Immature natural killer cell (primary cell): Measurements from ENCODE around the gene CBLB. TPM values are rescaled to one million over a fixed set of nuclear protein-coding genes. Genes with fewer than 3 reads are reported as not detected.

Experiments used
- DNase-seq, 3 donors: peaks; one replicate each; pipeline ENCODE4 v3.0.0; 2022; ENCODE audit warnings: mixed read lengths in 1 of 3
- H3K27ac Mint-ChIP-seq, 6 donors: one replicate each; pipeline ENCODE4 v1.8.0; 2020; ENCODE audit warnings: mixed read lengths in 6 of 6, mild to moderate bottlenecking in 5 of 6, inconsistent platforms in 4 of 6, moderate library complexity in 3 of 6
- H3K27me3 Mint-ChIP-seq, 3 donors: one replicate each; pipeline ENCODE4 v1.8.0; 2020 to 2021; ENCODE audit warnings: low read depth in 3 of 3, mild to moderate bottlenecking in 3 of 3, mixed read lengths in 3 of 3, moderate library complexity in 3 of 3, inconsistent platforms in 1 of 3
- H3K36me3 Mint-ChIP-seq, 3 donors: one replicate each; pipeline ENCODE4 v1.8.0; 2020; ENCODE audit warnings: mixed read lengths in 3 of 3, inconsistent platforms in 2 of 3, mild to moderate bottlenecking in 2 of 3
- H3K4me1 Mint-ChIP-seq, 2 donors: one replicate each; pipeline ENCODE4 v1.8.0; 2020; ENCODE audit warnings: inconsistent platforms in 2 of 2, mild to moderate bottlenecking in 2 of 2, mixed read lengths in 2 of 2, moderate library complexity in 1 of 2
- H3K4me3 Mint-ChIP-seq, 5 donors: one replicate each; pipeline ENCODE4 v1.8.0; 2020; ENCODE audit warnings: mild to moderate bottlenecking in 5 of 5, mixed read lengths in 5 of 5, inconsistent platforms in 3 of 5, moderate library complexity in 3 of 5
- H3K9me3 Mint-ChIP-seq, 6 donors: one replicate each; pipeline ENCODE4 v1.8.0; 2020; ENCODE audit warnings: mild to moderate bottlenecking in 6 of 6, mixed read lengths in 6 of 6, inconsistent platforms in 4 of 6, moderate library complexity in 3 of 6
- polyA plus RNA-seq, 3 donors: library from polyadenylated mRNA; unstranded; fragments of 300-500 nt; fragmentation: Illumina TruSeq; gene quantifications; one replicate each; pipeline ENCODE4 v1.2.3, GENCODE V29; 2021

CBLB gene
- polyA plus RNA-seq, 3 donors from 2014 or later = 27.7 to 62.4 (median 31.5) TPM

- Mint-ChIP-seq H3K36me3 (no peaks in the 10 kb centered on the region), H3K27me3 (peaks cover 0 to 3% (median 1%) of the 10 kb centered on the region in 3 donors), H3K9me3 (no peaks in the 10 kb centered on the region), H3K4me1 (no peaks in the 10 kb centered on the region), H3K27ac (no peak overlapping the region), H3K4me3 (no peak overlapping the region)
- DNase-seq = no peak
Observed at GRCh38 chr3:105615814-105616213, 253.0 kb downstream of the CBLB start.

DNA sequence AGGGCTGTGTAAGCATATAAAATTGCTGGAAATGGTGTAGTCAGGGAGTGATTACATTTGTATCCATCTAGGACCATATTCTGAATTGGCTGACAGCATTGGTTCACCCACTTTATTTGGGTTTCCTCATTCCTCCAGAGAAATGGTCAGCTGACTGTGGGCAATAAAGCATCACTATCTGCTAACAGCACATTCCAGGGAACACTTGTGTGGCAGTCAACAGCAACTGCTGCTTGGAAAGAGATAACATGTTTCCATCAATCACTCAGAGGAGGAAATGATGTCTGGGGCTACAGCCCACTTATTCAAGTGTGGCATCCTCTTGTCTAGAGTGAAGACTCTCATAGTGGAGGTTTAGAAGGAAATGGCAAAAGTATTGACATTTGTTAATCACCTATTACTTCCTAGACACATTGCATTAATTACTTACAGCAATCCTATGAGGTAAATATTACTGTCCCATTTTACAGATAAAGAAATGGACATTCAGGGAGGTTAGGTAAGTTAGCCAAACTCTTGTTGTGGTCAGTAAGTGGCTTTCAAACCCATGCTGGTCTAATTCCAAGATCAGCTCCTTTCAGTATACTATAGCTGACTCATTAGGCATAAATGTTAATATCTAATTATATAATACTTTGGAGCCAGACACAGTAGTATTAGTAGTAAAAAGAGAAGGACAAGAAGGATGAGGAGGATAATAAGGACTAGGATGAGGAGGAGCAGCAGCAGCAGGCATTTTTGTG is 254.4 kb downstream of the CBLB start:
- Mint-ChIP-seq H3K36me3 (no peaks in the 10 kb centered on the region), H3K4me1 (no peaks in the 10 kb centered on the region), H3K27me3 (peaks cover 0 to 7% (median 0%) of the 10 kb centered on the region in 3 donors), H3K27ac (no peak overlapping the region), H3K9me3 (no peaks in the 10 kb centered on the region), H3K4me3 (no peak overlapping the region)
- no peak for DNase-seq

DNA sequence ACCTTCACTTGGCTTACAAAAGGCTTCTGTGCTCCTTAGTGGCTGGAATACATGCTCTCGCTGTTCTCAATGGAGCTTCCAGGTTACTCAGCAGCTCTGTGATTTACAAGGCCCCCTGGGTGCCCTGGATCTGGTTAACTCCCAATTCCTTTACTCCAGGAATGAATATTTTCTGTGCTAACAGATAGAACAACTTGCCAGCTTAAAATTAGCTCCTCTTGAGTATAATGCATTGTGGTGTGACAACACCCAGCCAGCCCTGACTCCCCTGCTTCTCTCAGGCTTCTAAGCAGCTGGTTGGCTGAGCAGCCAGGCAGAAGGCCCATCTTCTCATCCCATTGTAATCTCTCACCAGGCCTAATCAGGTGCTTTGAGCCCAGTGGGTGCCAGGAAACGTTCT is 255.7 kb downstream of the CBLB start:
- peaks cover 0 to 2% (median 0%) of the 10 kb centered on the region in 6 donors for H3K9me3 Mint-ChIP-seq
- H3K4me3 Mint-ChIP-seq = no peak overlapping the region
- no peaks in the 10 kb centered on the region for H3K4me1 Mint-ChIP-seq
- no peak for DNase-seq
- no peaks in the 10 kb centered on the region for H3K36me3 Mint-ChIP-seq
- H3K27ac Mint-ChIP-seq = no peak overlapping the region
- peaks cover 0 to 7% (median 0%) of the 10 kb centered on the region in 3 donors for H3K27me3 Mint-ChIP-seq

- Mint-ChIP-seq H3K27ac (no peak overlapping the region), H3K9me3 (peaks cover 0 to 2% (median 0%) of the 10 kb centered on the region in 6 donors), H3K4me3 (no peak overlapping the region), H3K36me3 (no peaks in the 10 kb centered on the region), H3K4me1 (no peaks in the 10 kb centered on the region), H3K27me3 (peaks cover 0 to 4% (median 3%) of the 10 kb centered on the region in 3 donors)
- no peak for DNase-seq
Observed at GRCh38 chr3:105611304-105612192, 257.3 kb downstream of the CBLB start.

- H3K27me3 Mint-ChIP-seq = peaks cover 0 to 4% (median 3%) of the 10 kb centered on the region in 3 donors
- peaks cover 0 to 2% (median 0%) of the 10 kb centered on the region in 6 donors for H3K9me3 Mint-ChIP-seq
- H3K4me3 Mint-ChIP-seq = no peak overlapping the region
- no peaks in the 10 kb centered on the region for H3K4me1 Mint-ChIP-seq
- H3K27ac Mint-ChIP-seq = no peak overlapping the region
- DNase-seq = no peak
- no peaks in the 10 kb centered on the region for H3K36me3 Mint-ChIP-seq
Observed at GRCh38 chr3:105610473-105610872, 258.3 kb downstream of the CBLB start.

- no peak for DNase-seq
- H3K27me3 Mint-ChIP-seq = peaks cover 0 to 4% (median 3%) of the 10 kb centered on the region in 3 donors
- H3K36me3 Mint-ChIP-seq = no peaks in the 10 kb centered on the region
- H3K4me1 Mint-ChIP-seq = no peaks in the 10 kb centered on the region
- H3K4me3 Mint-ChIP-seq = no peak overlapping the region
- peaks cover 0 to 2% (median 0%) of the 10 kb centered on the region in 6 donors for H3K9me3 Mint-ChIP-seq
- no peak overlapping the region for H3K27ac Mint-ChIP-seq
Observed at GRCh38 chr3:105608623-105609022, 260.2 kb downstream of the CBLB start.

DNA sequence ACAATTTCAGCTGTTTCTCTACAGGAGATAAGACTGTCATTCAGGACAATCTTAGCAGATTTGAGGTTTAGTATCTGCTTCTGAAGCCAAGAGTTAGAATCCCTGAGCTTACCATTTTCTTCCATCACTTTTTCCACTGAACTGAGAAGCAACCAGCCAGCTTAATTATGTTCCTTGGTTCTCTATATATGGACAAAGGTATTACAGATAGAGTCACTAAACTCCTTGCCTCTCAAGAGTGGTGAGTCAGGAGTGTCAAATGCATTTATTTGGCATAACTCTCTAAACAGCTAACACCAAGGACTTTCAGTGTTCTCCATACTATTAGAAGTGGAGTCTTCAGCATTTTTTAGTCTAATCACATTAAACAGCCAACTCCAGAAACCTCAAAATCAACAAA is 262.8 kb downstream of the CBLB start:
- Mint-ChIP-seq H3K36me3 (no peaks in the 10 kb centered on the region), H3K27me3 (peaks cover 0 to 4% (median 3%) of the 10 kb centered on the region in 3 donors), H3K9me3 (peaks cover 0 to 2% (median 0%) of the 10 kb centered on the region in 6 donors)

More for the DNA sequence above, 262.8 kb downstream of the CBLB start:
- DNase-seq = no peak
- no peak overlapping the region for H3K4me3 Mint-ChIP-seq
- H3K4me1 Mint-ChIP-seq = no peaks in the 10 kb centered on the region
- no peak overlapping the region for H3K27ac Mint-ChIP-seq
